Epithelial cell of proximal tubule (primary cell): ENCODE data around the gene STARD5. TPM values are rescaled to one million over a fixed set of nuclear protein-coding genes. Genes with fewer than 3 reads are reported as not detected.

Experiments
- DNase-seq: peaks from one replicate; pipeline ENCODE4 v3.0.0-alpha.2; 2011; ENCODE audit warnings: low read depth
- H3K4me3 ChIP-seq: 2 replicates; pipeline ENCODE4 v1.5.1; 2011; ENCODE audit warnings: low read depth, mild to moderate bottlenecking, low read length
- total RNA-seq: library from RNA; depleted of rRNA; stranded (reverse); fragments of >200 nt; gene quantifications from 2 replicates; pipeline ENCODE4 v1.2.3, GENCODE V29; 2015
- TF ChIP-seq, protein P1 (sequence below): conservative IDR thresholded peaks from 2 replicates; pipeline ENCODE4 v1.5.1; 2012; ENCODE audit warnings: low read depth, mild to moderate bottlenecking, low read length

STARD5 gene
- total RNA-seq, 1 donor from 2014 or later, result 0.63 TPM

DNA sequence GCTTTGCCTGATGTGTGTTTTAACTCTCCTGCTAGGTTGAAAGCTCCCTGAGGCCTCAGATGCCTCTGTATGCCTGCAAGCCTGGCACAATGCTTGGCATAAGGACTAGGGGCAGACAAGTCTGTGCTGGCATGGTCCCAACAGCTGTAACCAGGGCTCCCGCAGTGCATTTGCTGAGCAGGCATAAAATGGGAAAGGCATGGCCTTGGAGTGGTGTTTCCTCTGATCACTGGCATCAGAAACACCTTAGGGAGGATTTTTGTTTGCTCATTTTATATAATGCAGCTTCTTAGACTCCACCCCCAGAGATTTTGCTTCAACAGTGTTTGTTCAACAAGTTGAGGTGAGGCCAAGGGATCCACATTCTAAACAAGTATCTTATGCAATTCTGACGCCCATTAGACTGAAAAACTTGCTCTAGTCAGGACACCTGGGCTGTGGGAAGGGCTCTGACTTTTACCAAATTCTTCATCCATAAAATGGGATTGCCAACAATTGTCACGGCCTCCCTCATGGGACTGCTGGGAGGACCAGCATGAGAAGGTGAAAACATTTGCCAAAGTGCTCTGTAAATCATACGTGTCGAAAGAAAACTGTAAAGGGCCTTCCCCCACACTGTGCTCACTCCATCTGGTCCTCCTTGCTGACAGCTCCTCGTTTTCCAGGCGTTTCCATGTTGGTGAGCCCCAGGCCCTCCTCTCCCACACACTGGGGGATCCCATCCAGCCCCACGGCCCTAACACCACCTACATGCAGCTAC is 43.1 kb downstream of the STARD5 start:
- TF ChIP-seq, protein P1, sequence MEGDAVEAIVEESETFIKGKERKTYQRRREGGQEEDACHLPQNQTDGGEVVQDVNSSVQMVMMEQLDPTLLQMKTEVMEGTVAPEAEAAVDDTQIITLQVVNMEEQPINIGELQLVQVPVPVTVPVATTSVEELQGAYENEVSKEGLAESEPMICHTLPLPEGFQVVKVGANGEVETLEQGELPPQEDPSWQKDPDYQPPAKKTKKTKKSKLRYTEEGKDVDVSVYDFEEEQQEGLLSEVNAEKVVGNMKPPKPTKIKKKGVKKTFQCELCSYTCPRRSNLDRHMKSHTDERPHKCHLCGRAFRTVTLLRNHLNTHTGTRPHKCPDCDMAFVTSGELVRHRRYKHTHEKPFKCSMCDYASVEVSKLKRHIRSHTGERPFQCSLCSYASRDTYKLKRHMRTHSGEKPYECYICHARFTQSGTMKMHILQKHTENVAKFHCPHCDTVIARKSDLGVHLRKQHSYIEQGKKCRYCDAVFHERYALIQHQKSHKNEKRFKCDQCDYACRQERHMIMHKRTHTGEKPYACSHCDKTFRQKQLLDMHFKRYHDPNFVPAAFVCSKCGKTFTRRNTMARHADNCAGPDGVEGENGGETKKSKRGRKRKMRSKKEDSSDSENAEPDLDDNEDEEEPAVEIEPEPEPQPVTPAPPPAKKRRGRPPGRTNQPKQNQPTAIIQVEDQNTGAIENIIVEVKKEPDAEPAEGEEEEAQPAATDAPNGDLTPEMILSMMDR, result no peak
- no peak for DNase-seq
- H3K4me3 ChIP-seq, result no peak overlapping the region

DNA sequence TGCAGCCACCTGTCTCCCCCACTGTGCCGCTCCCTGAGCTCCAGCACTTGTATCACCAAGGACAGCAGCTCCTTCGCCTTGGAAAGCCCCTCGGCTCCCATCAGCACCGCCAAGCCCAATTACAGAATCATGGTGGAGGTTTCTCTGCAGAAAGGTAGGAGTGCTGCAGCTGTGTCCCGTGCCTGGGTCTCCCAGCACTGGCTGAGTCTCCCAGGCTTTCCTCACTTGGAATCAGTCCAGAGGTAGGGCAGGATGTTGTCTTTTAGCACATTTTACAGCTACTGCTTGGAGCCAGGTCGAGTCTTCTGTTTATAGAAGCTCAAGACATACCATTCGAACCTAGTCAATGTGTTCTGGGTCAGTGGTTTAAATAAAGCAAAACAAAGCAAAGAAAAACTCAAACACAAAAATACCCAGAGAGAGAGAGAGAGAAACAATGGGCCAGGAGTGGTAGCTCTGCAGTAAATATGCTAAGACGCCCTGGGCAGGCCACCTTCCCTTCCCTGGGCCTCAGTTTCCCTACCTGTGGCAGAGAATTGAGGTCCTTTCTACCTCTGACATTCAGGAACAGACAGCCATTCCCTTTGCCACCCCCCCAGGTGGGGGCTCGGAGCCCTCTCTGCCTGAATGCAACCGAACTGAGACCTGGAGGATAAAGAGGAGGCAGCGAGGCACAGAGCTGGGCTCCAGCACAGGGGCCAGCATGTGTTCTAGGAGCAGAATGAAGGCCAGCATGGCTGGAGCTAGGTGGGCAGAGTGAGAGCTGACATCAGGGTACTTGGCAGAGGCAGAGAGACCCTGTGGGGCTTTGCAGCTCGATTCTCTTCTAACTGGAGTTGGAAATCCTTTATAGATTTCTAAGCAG is 44.1 kb downstream of the STARD5 start:
- no peak overlapping the region for H3K4me3 ChIP-seq
- no peak for DNase-seq
- TF ChIP-seq, protein P1, result no peak

DNA sequence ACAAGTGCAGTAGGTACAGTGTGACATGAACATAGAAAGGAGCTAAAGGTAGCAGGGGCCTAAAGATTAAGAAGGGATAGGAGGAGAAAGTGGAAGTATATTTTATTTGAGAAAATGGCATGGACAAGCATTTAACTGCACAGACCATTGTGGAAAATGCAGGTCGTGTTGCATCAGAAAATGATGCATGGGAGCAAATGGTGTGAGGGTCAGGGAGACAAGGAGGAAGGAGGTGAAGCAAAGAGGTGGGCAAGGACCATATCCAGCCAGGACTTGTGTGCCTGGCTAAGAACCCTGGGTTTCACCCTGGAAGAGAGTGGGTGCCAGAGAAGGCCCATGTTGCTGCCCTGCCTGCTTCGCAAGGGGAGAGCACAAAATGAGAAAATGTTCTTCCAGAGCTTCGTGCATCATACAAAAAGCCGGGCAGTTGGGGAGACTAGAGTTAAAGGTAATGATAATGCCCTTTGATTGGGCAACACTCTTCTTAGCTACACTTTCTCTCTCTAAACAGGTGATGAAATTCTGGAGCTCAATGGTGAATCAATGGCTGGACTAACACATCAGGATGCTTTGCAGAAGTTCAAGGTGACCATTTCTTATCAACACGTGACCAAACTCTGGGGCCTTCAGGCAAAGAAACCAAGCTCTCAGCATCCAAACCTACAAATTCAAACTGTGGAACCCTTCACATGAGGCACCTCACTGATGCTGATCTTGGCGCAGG is 45.5 kb downstream of the STARD5 start:
- TF ChIP-seq, protein P1, result no peak
- H3K4me3 ChIP-seq, result no peak overlapping the region
- DNase-seq, result no peak

DNA sequence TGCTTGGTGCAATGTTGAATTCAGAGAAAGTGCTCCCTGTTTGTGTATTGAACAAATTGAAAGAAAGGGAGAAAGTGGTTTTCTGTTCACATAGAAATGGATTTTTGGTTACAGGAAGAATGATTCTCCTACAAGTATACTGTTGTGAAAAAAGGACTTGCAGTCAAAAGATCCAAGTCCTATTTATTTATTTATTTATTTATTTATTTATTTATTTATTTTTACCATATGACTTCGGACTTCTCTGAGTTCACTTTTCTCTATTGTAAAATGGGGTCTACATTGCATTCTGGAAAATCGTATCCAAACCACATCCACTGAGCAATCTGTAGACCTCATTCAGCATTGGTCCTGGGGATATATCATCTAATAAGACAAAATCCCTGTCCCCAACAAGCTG is 46.1 kb downstream of the STARD5 start:
- no peak overlapping the region for H3K4me3 ChIP-seq
- no peak for DNase-seq
- TF ChIP-seq, protein P1, result no peak

DNA sequence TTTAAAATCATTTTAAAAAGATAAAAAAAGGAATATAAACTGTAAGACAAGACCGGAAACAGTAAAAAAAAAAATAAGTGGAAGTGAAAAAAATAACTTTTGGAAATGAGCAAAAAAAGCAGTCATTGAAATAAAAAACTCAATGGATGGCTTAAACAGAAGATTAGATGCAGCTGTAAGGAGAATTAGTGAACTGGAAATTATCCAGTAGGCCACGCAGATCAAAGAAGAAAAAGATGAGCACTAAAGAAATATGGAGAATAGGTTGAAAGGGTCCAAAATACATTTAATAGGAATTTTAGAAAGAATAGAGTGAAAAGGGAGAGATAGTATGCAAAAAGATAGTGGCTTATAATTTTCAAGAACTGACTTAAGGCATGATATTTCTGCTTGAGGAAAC is 47.0 kb downstream of the STARD5 start:
- no peak for DNase-seq
- TF ChIP-seq, protein P1, result no peak
- H3K4me3 ChIP-seq, result no peak overlapping the region

DNA sequence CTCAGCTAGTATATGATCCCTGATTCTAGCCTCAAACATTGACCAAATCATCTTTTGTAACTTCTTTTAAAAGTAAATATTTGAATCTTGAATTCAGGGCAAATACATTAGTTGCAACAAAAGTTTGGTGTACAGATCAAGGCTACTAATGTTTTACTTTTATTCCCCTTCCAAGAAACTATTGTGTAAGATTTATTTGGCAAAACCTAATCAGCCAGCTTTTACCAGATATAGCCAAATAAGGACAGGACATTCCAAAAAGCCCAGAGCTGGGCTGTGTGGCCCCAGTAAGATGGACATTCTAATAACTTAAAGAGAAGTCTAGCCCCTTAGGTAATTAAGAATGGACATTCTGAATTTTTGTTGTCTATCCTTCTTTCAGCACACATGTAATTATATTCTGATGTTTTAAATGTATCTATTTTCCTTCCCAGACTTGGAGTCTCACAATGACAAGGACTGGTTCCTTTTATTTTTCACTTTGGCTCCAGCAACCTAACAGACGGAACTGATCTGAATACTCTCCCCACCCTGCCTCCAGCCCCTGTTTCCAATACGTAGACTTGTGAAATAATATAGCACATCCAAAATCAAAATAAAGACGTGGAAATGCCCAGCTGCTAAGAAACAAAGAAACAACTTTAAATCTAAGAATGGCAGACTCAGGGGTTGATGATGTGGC is 48.1 kb downstream of the STARD5 start:
- no peak for DNase-seq
- TF ChIP-seq, protein P1, result no peak
- no peak overlapping the region for H3K4me3 ChIP-seq
